Midbrain (tissue), 1 donor: ENCODE measurements around the gene IL17RE.
"Not testable (repeated sequence)": the region's sequence is repeated elsewhere in the genome, so short reads cannot be mapped to it uniquely, and the experiment has no call there.

Experiments
- DNase-seq: peaks from one replicate; lab custom pipeline; 2025; lab: John Stamatoyannopoulos, UW

Gene IL17RE

GRCh38 chr3:9933561-9934234 lies 31.1 kb downstream of the IL17RE start, which contains the start of gene CRELD1:
TSS of gene CRELD1 (plus strand) at chr3:9933834. CDS start at chr3:9934439, 605 bp downstream.
- DNase-seq, result peak; percentile 96

- DNase-seq, result no peak
Observed at GRCh38 chr3:9934235-9934621, 31.6 kb downstream of the IL17RE start.

- no peak for DNase-seq
Observed at GRCh38 chr3:9934993-9935392, 32.3 kb downstream of the IL17RE start.

- DNase-seq, result no peak
Observed at GRCh38 chr3:9935966-9936510, 33.4 kb downstream of the IL17RE start.

- no peak for DNase-seq
Observed at GRCh38 chr3:9937486-9938238, 35.0 kb downstream of the IL17RE start.

GRCh38 chr3:9938966-9939365 lies 36.3 kb downstream of the IL17RE start:
- DNase-seq, result no peak

GRCh38 chr3:9939906-9940305 lies 37.3 kb downstream of the IL17RE start:
- DNase-seq, result not testable (repeated sequence)

GRCh38 chr3:9940746-9941145 lies 38.1 kb downstream of the IL17RE start:
- DNase-seq, result no peak

GRCh38 chr3:9942164-9942563 lies 39.5 kb downstream of the IL17RE start:
- no peak for DNase-seq

GRCh38 chr3:9942934-9943690 lies 40.5 kb downstream of the IL17RE start:
- DNase-seq, result no peak

- DNase-seq, result no peak
Observed at GRCh38 chr3:9944271-9944670, 41.6 kb downstream of the IL17RE start.

GRCh38 chr3:9945358-9945757 lies 42.7 kb downstream of the IL17RE start:
- DNase-seq, result no peak

GRCh38 chr3:9946112-9947024 lies 43.7 kb downstream of the IL17RE start:
- DNase-seq, result peak; percentile 82

GRCh38 chr3:9947025-9947995 lies 44.7 kb downstream of the IL17RE start:
- peak; percentile 62 for DNase-seq

- no peak for DNase-seq
Observed at GRCh38 chr3:9948586-9948985, 45.9 kb downstream of the IL17RE start.

GRCh38 chr3:9949115-9949514 lies 46.5 kb downstream of the IL17RE start:
- no peak for DNase-seq

- no peak for DNase-seq
Observed at GRCh38 chr3:9949626-9950025, 47.0 kb downstream of the IL17RE start.

- DNase-seq, result no peak
Observed at GRCh38 chr3:9951126-9951525, 48.5 kb downstream of the IL17RE start.

GRCh38 chr3:9951598-9951961 lies 48.9 kb downstream of the IL17RE start:
- no peak for DNase-seq
